ENCODE measurements around the gene CBFA2T2. TPM values are rescaled to one million over a fixed set of nuclear protein-coding genes. Genes with fewer than 3 reads are reported as not detected.

Gene CBFA2T2
- polyA plus RNA-seq, 1 donor (not counting 4 experiments of a cell fraction or from before 2014, with no cell fraction given): 6.8 TPM

- Histone ChIP-seq H3K9ac (ENCODE audit: control insufficient read depth, extremely low read depth, insufficient read depth, low read length) (no peak overlapping the region), H2AFZ (ENCODE audit: control insufficient read depth, low read length) (no peak overlapping the region), H3K9me1 (ENCODE audit: control insufficient read depth, extremely low read depth, insufficient read depth, low read length) (no peaks in the 10 kb centered on the region), H3K36me3 (ENCODE audit: control insufficient read depth in 2 of 2, extremely low read depth in 1 of 2, insufficient read depth in 2 of 2, low read length in 2 of 2) (no peaks in the 10 kb centered on the region), H3K27ac (ENCODE audit: control insufficient read depth, insufficient read depth, low read length) (no peak overlapping the region), H3K79me2 (ENCODE audit: control insufficient read depth, insufficient read depth, low read length) (no peaks in the 10 kb centered on the region), H3K4me1 (ENCODE audit: control insufficient read depth, extremely low read depth, insufficient read depth, low read length) (no peaks in the 10 kb centered on the region), H3K9me3 (ENCODE audit: control insufficient read depth, low read depth, low read length) (no peaks in the 10 kb centered on the region), H3K27me3 (ENCODE audit: control insufficient read depth, extremely low read depth, insufficient read depth, low read length) (no peaks in the 10 kb centered on the region), H3K4me3 (ENCODE audit: control insufficient read depth in 2 of 3, extremely low read depth in 1 of 3, insufficient read depth in 2 of 3, low read depth in 1 of 3, low read length in 3 of 3) (no peak overlapping the region), H3K4me2 (ENCODE audit: control insufficient read depth, extremely low read depth, insufficient read depth, low read depth, low read length) (no peak overlapping the region), H4K20me1 (ENCODE audit: control insufficient read depth, extremely low read depth, insufficient read depth, low read length) (no peaks in the 10 kb centered on the region)
- no peak for DNase-seq (ENCODE audit: low read depth, low spot score)
- TF ChIP-seq EZH2 (IDR thresholded peaks at IDR 0.05; ENCODE audit: low read length) (no peak), CTCF (optimal IDR thresholded peaks at IDR 0.05 in 1 of 3, IDR thresholded peaks at IDR 0.05 in 1 of 3, conservative IDR thresholded peaks at IDR 0.05 in 1 of 3; ENCODE audit: extremely low read depth in 1 of 3, insufficient read depth in 2 of 3, low read length in 3 of 3) (no peak)
- FAIRE-seq: no peak
- dilution Hi-C loops (cut with MboI; ENCODE audit: extremely low pct_ligation_motif_present, low sequenced_read_pairs): no loop called here
Observed at GRCh38 chr20:33470457-33470856, 19.4 kb upstream of the CBFA2T2 start.

- Histone ChIP-seq H3K27me3 (ENCODE audit: control insufficient read depth, extremely low read depth, insufficient read depth, low read length) (no peaks in the 10 kb centered on the region), H3K79me2 (ENCODE audit: control insufficient read depth, insufficient read depth, low read length) (no peaks in the 10 kb centered on the region), H4K20me1 (ENCODE audit: control insufficient read depth, extremely low read depth, insufficient read depth, low read length) (no peaks in the 10 kb centered on the region), H3K9me1 (ENCODE audit: control insufficient read depth, extremely low read depth, insufficient read depth, low read length) (no peaks in the 10 kb centered on the region), H3K4me2 (ENCODE audit: control insufficient read depth, extremely low read depth, insufficient read depth, low read depth, low read length) (no peak overlapping the region), H3K9ac (ENCODE audit: control insufficient read depth, extremely low read depth, insufficient read depth, low read length) (no peak overlapping the region), H3K4me3 (ENCODE audit: control insufficient read depth in 2 of 3, extremely low read depth in 1 of 3, insufficient read depth in 2 of 3, low read depth in 1 of 3, low read length in 3 of 3) (no peak overlapping the region), H3K4me1 (ENCODE audit: control insufficient read depth, extremely low read depth, insufficient read depth, low read length) (no peaks in the 10 kb centered on the region), H3K27ac (ENCODE audit: control insufficient read depth, insufficient read depth, low read length) (no peak overlapping the region), H3K9me3 (ENCODE audit: control insufficient read depth, low read depth, low read length) (no peaks in the 10 kb centered on the region), H2AFZ (ENCODE audit: control insufficient read depth, low read length) (no peak overlapping the region), H3K36me3 (ENCODE audit: control insufficient read depth in 2 of 2, extremely low read depth in 1 of 2, insufficient read depth in 2 of 2, low read length in 2 of 2) (no peaks in the 10 kb centered on the region)
- no peak for FAIRE-seq
- dilution Hi-C loops (cut with MboI; ENCODE audit: extremely low pct_ligation_motif_present, low sequenced_read_pairs): no loop called here
- no peak for DNase-seq (ENCODE audit: low read depth, low spot score)
- TF ChIP-seq EZH2 (IDR thresholded peaks at IDR 0.05; ENCODE audit: low read length) (no peak), CTCF (optimal IDR thresholded peaks at IDR 0.05 in 1 of 3, IDR thresholded peaks at IDR 0.05 in 1 of 3, conservative IDR thresholded peaks at IDR 0.05 in 1 of 3; ENCODE audit: extremely low read depth in 1 of 3, insufficient read depth in 2 of 3, low read length in 3 of 3) (no peak)
Observed at GRCh38 chr20:33470866-33471265, 19.0 kb upstream of the CBFA2T2 start.

Measured in keratinocyte (primary cell).